ENCODE measurements around the gene TUBAL3. TPM values are rescaled to one million over a fixed set of nuclear protein-coding genes. Genes with fewer than 3 reads are reported as not detected.
"Not testable (repeated sequence)": the region's sequence is repeated elsewhere in the genome, so short reads cannot be mapped to it uniquely, and the experiment has no call there.

Gene TUBAL3
- total RNA-seq, 1 experiment from 2014 or later = not detected

DNA sequence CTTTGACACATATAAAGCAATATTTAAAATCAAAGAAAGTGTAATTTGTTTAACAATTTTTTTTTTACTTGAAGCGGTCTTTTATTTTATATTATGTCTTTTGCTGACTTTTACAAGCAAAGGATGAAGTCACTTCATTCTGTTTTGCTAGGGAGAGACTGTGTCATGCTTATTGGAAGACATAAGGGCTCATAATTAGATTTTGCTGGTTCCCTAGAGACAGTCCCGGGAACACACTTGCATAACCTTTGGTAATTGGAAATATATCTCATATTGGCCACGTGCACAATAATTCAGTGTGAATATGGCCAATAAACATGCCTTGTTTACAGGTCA, 7.3 kb upstream of the TUBAL3 start:
- DNase-seq (ENCODE audit: low read depth, low spot score) = no peak
- Histone ChIP-seq H3K9me3 (ENCODE audit: control insufficient read depth, insufficient read depth, low read depth, low read length) (peaks cover 4% of the 10 kb centered on the region; the same call in 1 of the 2 replicates), H3K4me3 (ENCODE audit: low read depth in 2 of 2, low read length in 2 of 2) (peak overlapping the region; percentile 60 to 71), H3K27ac (ENCODE audit: low read length) (peak overlapping the region; percentile 56), H3K36me3 (ENCODE audit: control insufficient read depth, insufficient read depth, low read length) (no peaks in the 10 kb centered on the region), H3K27me3 (ENCODE audit: control insufficient read depth, insufficient read depth, low read length) (no peaks in the 10 kb centered on the region), H3K4me1 (ENCODE audit: control insufficient read depth, insufficient read depth, low read length) (no peaks in the 10 kb centered on the region; the same call in 1 of the 2 replicates)
- no TSS peak for BruUV-seq (replicated peaks)
- ChIA-PET CTCF (no interaction called here), POLR2A (no interaction called here)
- no peak for TF ChIP-seq TCF7L2 (IDR thresholded peaks at IDR 0.05; ENCODE audit: low read depth, low read length)
- TF ChIP-seq REST (IDR thresholded peaks at IDR 0.05; ENCODE audit: insufficient read depth in 1 of 2, low read depth in 2 of 2, low read length in 1 of 2) = no peak
- TF ChIP-seq, protein P1, sequence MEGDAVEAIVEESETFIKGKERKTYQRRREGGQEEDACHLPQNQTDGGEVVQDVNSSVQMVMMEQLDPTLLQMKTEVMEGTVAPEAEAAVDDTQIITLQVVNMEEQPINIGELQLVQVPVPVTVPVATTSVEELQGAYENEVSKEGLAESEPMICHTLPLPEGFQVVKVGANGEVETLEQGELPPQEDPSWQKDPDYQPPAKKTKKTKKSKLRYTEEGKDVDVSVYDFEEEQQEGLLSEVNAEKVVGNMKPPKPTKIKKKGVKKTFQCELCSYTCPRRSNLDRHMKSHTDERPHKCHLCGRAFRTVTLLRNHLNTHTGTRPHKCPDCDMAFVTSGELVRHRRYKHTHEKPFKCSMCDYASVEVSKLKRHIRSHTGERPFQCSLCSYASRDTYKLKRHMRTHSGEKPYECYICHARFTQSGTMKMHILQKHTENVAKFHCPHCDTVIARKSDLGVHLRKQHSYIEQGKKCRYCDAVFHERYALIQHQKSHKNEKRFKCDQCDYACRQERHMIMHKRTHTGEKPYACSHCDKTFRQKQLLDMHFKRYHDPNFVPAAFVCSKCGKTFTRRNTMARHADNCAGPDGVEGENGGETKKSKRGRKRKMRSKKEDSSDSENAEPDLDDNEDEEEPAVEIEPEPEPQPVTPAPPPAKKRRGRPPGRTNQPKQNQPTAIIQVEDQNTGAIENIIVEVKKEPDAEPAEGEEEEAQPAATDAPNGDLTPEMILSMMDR (IDR thresholded peaks at IDR 0.05) = no peak
- no peak for TF ChIP-seq SIN3A (IDR thresholded peaks at IDR 0.05; ENCODE audit: borderline replicate concordance, insufficient read depth, low read depth, low read length)
- TF ChIP-seq POLR2AphosphoS5 (IDR thresholded peaks at IDR 0.05; ENCODE audit: low read depth, low read length) = no peak
- no peak for ATAC-seq
- intact Hi-C loops (cut with micrococcal nuclease; ENCODE audit: unreplicated experiment) = no loop called here
- in situ Hi-C loops (cut with HindIII; ENCODE audit: low pct_unique_long_range_greater_than_20kb, low sequenced_read_pairs) = no loop called here

DNA sequence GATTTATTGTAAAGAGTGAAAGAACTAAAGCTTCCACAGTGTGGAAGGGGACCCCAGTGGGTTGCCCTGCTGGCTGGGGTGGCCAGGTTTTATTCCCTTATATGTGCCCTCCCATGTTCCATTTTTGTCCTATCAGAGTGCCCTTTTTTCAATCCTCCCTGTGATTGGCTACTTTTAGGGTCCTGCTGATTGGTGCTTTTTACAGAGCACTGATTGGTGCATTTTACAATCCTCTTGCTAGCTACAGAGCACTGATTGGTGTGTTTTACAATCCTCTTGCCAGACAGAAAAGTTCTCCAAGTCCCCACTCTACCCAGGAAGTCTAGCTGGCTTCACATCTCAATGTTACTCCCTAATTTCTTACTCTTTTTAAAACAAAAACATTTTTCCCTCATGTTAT, 6.2 kb upstream of the TUBAL3 start:
- intact Hi-C loops (cut with micrococcal nuclease; ENCODE audit: unreplicated experiment); DNase-seq (ENCODE audit: low read depth, low spot score); ATAC-seq; H3K9me3 ChIP-seq (ENCODE audit: control insufficient read depth, insufficient read depth, low read depth, low read length); in situ Hi-C loops (cut with HindIII; ENCODE audit: low pct_unique_long_range_greater_than_20kb, low sequenced_read_pairs); H3K4me1 ChIP-seq (ENCODE audit: control insufficient read depth, insufficient read depth, low read length); CTCF ChIA-PET; POLR2A ChIA-PET; H3K27me3 ChIP-seq (ENCODE audit: control insufficient read depth, insufficient read depth, low read length); H3K36me3 ChIP-seq (ENCODE audit: control insufficient read depth, insufficient read depth, low read length); H3K4me3 ChIP-seq (ENCODE audit: low read depth in 2 of 2, low read length in 2 of 2); H3K27ac ChIP-seq (ENCODE audit: low read length); BruUV-seq (replicated peaks): not testable (repeated sequence)

DNA sequence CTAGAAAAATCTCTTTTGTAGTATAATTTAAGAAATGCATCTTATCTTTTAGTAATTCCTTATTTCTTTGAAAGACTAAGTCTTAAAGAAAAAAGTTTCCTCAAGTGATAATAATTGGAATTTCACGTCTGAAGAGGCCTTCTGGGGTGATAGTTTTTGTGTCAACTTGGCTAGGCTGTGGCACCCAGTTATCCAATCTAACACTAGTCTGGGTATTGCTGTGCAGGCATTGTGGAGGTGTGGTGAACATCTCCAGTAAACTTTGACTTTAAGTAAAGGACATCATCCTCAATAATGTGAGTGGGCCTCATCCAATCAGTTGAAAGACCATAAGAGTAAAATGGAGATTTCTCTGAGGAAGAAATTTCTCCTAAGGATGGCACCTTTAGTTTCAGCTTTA, 2.3 kb upstream of the TUBAL3 start:
- TF ChIP-seq TCF7L2 (IDR thresholded peaks at IDR 0.05; ENCODE audit: low read depth, low read length) = no peak
- TF ChIP-seq POLR2AphosphoS5 (IDR thresholded peaks at IDR 0.05; ENCODE audit: low read depth, low read length) = no peak
- no peak for TF ChIP-seq SIN3A (IDR thresholded peaks at IDR 0.05; ENCODE audit: borderline replicate concordance, insufficient read depth, low read depth, low read length)
- TF ChIP-seq, protein P1 (IDR thresholded peaks at IDR 0.05) = no peak
- no peak for TF ChIP-seq REST (IDR thresholded peaks at IDR 0.05; ENCODE audit: insufficient read depth in 1 of 2, low read depth in 2 of 2, low read length in 1 of 2)
- Histone ChIP-seq H3K4me1 (ENCODE audit: control insufficient read depth, insufficient read depth, low read length) (no peaks in the 10 kb centered on the region), H3K27me3 (ENCODE audit: control insufficient read depth, insufficient read depth, low read length) (no peaks in the 10 kb centered on the region), H3K9me3 (ENCODE audit: control insufficient read depth, insufficient read depth, low read depth, low read length) (no peaks in the 10 kb centered on the region), H3K27ac (ENCODE audit: low read length) (no peak overlapping the region), H3K4me3 (ENCODE audit: low read depth in 2 of 2, low read length in 2 of 2) (no peak overlapping the region), H3K36me3 (ENCODE audit: control insufficient read depth, insufficient read depth, low read length) (no peaks in the 10 kb centered on the region)
- ATAC-seq (no peak), DNase-seq (ENCODE audit: low read depth, low spot score) (no peak)
- POLR2A ChIA-PET = no interaction called here
- intact Hi-C loops (cut with micrococcal nuclease; ENCODE audit: unreplicated experiment) (no loop called here), in situ Hi-C loops (cut with HindIII; ENCODE audit: low pct_unique_long_range_greater_than_20kb, low sequenced_read_pairs) (no loop called here)
- CTCF ChIA-PET = no interaction called here
- no TSS peak for BruUV-seq (replicated peaks)

Data from Panc1 (cell line).